Astrocyte of the cerebellum (primary cell): Measurements from ENCODE around the gene PCDH20.
"Not testable (repeated sequence)": the region's sequence is repeated elsewhere in the genome, so short reads cannot be mapped to it uniquely, and the experiment has no call there.

Experiments
- DNase-seq: peaks from one replicate; pipeline ENCODE4 v3.0.0-alpha.2; 2011; ENCODE audit warnings: low read depth
- H3K4me3 ChIP-seq: 2 replicates; pipeline ENCODE4 v1.5.1; 2011; ENCODE audit warnings: mild to moderate bottlenecking, low read depth, low read length, moderate library complexity
- in situ Hi-C: cut with HindIII; loops from 2 replicates; pipeline ENCODE4 v1.10.0; 2017; ENCODE audit warnings: low sequenced_read_pairs
- TF ChIP-seq, protein P1 (sequence below): IDR thresholded peaks from 2 replicates; pipeline ENCODE4 v1.5.1; 2012; ENCODE audit warnings: low read length, low read depth, moderate library complexity, mild to moderate bottlenecking; ENCODE audit errors: missing control alignments

Gene PCDH20

DNA sequence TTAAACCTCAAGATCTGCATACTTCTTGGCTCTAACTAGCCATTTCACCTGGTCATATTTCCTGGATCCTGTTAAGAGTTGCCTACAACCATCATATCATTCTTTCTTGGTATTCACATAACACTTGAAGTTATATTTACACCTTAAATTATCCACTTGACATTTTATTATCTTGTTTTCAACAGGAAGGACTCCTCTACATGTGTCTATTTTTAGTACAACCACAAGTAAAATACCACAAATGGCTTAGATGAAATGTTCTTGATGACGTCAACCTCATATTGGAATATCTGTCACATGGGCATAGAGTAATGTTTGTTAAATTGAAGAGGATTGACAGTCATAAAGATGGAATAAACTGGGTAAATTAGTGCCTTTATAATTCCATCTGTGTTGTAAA lies 9.4 kb downstream of the PCDH20 start:
- TF ChIP-seq, protein P1, sequence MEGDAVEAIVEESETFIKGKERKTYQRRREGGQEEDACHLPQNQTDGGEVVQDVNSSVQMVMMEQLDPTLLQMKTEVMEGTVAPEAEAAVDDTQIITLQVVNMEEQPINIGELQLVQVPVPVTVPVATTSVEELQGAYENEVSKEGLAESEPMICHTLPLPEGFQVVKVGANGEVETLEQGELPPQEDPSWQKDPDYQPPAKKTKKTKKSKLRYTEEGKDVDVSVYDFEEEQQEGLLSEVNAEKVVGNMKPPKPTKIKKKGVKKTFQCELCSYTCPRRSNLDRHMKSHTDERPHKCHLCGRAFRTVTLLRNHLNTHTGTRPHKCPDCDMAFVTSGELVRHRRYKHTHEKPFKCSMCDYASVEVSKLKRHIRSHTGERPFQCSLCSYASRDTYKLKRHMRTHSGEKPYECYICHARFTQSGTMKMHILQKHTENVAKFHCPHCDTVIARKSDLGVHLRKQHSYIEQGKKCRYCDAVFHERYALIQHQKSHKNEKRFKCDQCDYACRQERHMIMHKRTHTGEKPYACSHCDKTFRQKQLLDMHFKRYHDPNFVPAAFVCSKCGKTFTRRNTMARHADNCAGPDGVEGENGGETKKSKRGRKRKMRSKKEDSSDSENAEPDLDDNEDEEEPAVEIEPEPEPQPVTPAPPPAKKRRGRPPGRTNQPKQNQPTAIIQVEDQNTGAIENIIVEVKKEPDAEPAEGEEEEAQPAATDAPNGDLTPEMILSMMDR: no peak
- DNase-seq: no peak
- H3K4me3 ChIP-seq: no peak overlapping the region
- in situ Hi-C loops: no loop called here

DNA sequence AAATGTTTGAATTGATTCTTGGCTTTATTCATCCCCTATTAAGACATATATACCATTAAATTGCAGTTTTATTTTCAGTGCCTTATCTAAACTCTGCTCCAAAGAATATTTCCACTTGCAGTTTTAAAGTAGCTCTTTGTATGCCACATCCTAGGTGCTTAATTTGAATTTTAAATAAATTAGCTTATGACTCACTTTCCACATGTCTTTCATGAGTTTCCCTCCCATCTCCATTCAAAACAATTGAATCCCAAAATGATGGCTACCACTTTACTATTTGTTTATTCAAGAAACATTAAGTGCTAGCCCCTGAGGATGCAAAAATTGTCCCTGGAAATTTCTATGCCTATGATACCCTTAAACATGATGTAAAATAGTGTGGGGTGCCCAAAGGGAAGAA lies 19.5 kb downstream of the PCDH20 start:
- no peak overlapping the region for H3K4me3 ChIP-seq
- no peak for DNase-seq
- in situ Hi-C loops: no loop called here
- TF ChIP-seq, protein P1: no peak

DNA sequence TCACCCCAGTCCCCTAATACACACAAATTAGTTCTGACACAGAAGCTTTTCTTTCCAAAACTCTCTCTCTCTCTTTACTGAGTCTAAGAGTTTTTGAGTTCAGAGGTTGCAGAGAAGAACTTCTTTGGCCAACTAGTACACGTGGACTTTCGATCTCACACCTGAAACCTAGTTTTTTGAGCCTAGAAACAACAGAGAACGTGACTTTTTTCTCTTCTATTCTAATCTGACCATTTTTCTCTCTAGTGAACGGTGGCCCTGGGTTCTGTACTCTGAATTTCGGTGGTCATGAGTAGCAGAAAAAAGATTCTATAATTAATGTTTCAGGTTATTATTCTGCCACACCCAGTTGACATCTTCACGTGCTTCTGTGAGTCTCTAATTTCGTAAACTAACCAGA lies 24.2 kb downstream of the PCDH20 start:
- no peak overlapping the region for H3K4me3 ChIP-seq
- in situ Hi-C loops: no loop called here
- DNase-seq: no peak
- TF ChIP-seq, protein P1: no peak

DNA sequence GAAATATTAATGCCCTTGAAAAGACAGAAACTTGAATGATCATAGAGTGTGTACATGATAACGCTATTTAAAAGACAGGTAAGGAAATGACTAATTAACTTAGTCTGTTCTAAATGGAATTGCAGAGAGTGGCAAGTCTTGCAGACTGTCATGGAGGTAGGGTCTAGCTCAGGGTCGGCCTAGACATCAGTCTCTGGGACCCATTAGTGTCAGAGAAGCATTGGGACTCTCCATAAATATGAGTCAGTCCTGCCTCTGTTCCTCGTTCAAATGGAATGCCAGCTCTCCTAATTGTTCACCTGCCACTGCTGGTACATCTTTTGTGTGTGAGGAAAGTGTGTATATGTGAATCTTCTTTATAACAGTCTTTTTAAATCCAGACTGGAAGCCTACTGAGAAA lies 28.0 kb downstream of the PCDH20 start:
- no peak overlapping the region for H3K4me3 ChIP-seq
- no peak for DNase-seq
- in situ Hi-C loops: no loop called here
- TF ChIP-seq, protein P1: no peak

DNA sequence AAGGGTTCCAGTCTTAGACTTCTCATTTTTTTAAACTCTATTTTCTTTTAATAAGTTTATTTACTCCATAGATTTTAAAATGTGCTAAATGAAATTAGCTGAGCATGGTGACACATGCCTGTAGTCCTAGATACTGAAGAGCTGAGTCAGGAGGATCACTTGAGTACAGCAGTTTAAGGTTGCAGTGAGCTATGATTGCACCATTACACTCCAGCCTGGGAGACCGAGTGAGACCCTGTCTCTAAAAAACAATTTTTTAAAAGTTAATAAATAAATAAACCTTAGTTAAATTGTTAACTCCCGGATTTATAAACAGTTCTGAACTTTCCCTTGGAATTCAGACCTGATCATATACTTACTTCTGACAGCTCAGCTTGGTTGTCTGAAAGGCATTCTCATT lies 32.5 kb downstream of the PCDH20 start:
- DNase-seq: no peak
- no peak overlapping the region for H3K4me3 ChIP-seq
- TF ChIP-seq, protein P1: no peak
- in situ Hi-C loops: no loop called here

DNA sequence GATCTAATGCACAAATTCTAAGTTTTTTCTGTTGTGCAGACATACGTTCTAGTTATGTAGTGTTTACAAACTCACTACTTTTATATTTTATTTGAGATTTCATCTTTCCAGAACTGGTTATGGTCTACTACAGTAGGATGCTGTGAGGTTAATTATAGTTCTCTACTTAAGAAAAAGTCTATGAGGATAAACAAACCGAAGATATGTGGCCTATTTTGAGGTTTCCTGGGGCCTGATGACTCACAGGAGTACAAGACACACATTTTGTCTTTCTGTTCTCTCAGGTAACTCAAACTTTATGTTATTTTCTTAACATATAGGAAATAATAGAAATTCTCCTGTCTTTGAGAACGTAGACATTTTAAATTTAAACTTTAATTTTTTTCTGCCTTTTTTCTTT lies 45.1 kb downstream of the PCDH20 start:
- H3K4me3 ChIP-seq: no peak overlapping the region
- DNase-seq: no peak
- TF ChIP-seq, protein P1: no peak
- in situ Hi-C loops: no loop called here

DNA sequence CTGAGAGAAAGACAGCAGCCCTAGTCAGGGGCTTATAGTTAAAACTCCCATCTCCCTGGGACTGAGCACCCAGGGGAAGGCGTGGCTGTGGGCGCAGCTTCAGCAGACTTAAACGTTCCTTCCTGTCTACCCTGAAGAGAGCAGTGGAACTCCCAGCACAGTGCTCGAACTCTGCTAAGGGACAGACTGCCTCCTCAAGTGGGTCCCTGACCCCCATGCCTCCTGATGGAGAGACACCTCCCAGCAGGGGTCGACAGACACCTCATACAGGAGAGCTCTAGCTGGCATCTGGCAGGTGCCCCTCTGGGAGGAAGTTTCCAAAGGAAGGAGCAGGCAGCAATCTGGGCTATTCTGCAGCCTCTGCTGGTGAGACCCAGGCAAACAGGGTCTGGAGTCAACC lies 51.0 kb downstream of the PCDH20 start:
- DNase-seq, H3K4me3 ChIP-seq, in situ Hi-C loops: not testable (repeated sequence)
